Esophagus (tissue), 2 donors: ENCODE data around the gene ADI1. TPM values are rescaled to one million over a fixed set of nuclear protein-coding genes. Genes with fewer than 3 reads are reported as not detected.

ENCODE experiments used
- H3K27ac ChIP-seq, 2 donors: one replicate each; pipeline ENCODE4 v1.5.1; 2013; ENCODE audit warnings: low read depth in 2 of 2, mild to moderate bottlenecking in 2 of 2, inconsistent platforms in 1 of 2, low read length in 1 of 2, moderate library complexity in 1 of 2
- H3K27me3 ChIP-seq, 2 donors: one replicate each; pipeline ENCODE4 v1.6.1; 2013; ENCODE audit warnings: low read length in 2 of 2, control low read depth in 1 of 2, mild to moderate bottlenecking in 1 of 2; ENCODE audit not compliant: insufficient read depth in 2 of 2, control insufficient read depth in 1 of 2
- H3K36me3 ChIP-seq, 2 donors: one replicate each; pipeline ENCODE4 v1.6.1; 2013; ENCODE audit warnings: low read length in 1 of 2; ENCODE audit not compliant: control insufficient read depth in 2 of 2, insufficient read depth in 2 of 2
- H3K4me1 ChIP-seq, 2 donors: one replicate each; pipeline ENCODE4 v1.6.1; 2013; ENCODE audit warnings: low read length in 1 of 2; ENCODE audit not compliant: control insufficient read depth in 2 of 2, insufficient read depth in 2 of 2
- H3K4me3 ChIP-seq, 2 donors: one replicate each; pipeline ENCODE4 v1.5.1; 2013; ENCODE audit warnings: low read length in 2 of 2, mild to moderate bottlenecking in 2 of 2, low read depth in 1 of 2, moderate library complexity in 1 of 2
- H3K9me3 ChIP-seq, 2 donors: one replicate each; pipeline ENCODE4 v1.6.1; 2013; ENCODE audit warnings: mild to moderate bottlenecking in 2 of 2, low read depth in 1 of 2, low read length in 1 of 2, moderate library complexity in 1 of 2; ENCODE audit not compliant: control insufficient read depth in 2 of 2, insufficient read depth in 1 of 2
- WGBS, 2 donors: extraction: QIAGEN DNeasy Blood & Tissue Kit; methylation state at CpG; one replicate each; pipeline ENCODE4 v1.1.7; 2013; 5-methylcytosine and 5-hydroxymethylcytosine counted together
- polyA plus RNA-seq, 2 donors: library from polyadenylated mRNA; stranded (reverse); fragments of 200-250 nt; gene quantifications; one replicate each; pipeline ENCODE4 v1.2.3, GENCODE V29; 2013
- donor health status: healthy with polysubstance abuse.
- donor health status: Bipolar disorder and iron deficiency.

The ADI1 gene
- polyA plus RNA-seq, 2 donors = 25.7 to 41.8 TPM

- H3K36me3 ChIP-seq = peaks cover 0 to 7% of the 10 kb centered on the region in 2 donors
- 77 to 80% methylated on average over 27 of the region's 27 CpGs for WGBS, 2 donors
Observed at GRCh38 chr2:3490191-3491170, 28.9 kb downstream of the ADI1 start.

GRCh38 chr2:3489764-3490115 lies 29.6 kb downstream of the ADI1 start:
- Histone ChIP-seq H3K27ac (no peak overlapping the region), H3K36me3 (peaks cover 0 to 2% of the 10 kb centered on the region in 2 donors), H3K4me3 (no peak overlapping the region), H3K27me3 (no peaks in the 10 kb centered on the region), H3K4me1 (no peaks in the 10 kb centered on the region), H3K9me3 (no peaks in the 10 kb centered on the region)
- WGBS, 2 donors = 93 to 95% methylated on average over 16 of the region's 16 CpGs

More at GRCh38 chr2:3490191-3491170, 28.9 kb downstream of the ADI1 start:
- Histone ChIP-seq H3K27me3 (no peaks in the 10 kb centered on the region), H3K9me3 (no peaks in the 10 kb centered on the region), H3K27ac (no peak overlapping the region), H3K4me1 (no peaks in the 10 kb centered on the region), H3K4me3 (no peak overlapping the region)

DNA sequence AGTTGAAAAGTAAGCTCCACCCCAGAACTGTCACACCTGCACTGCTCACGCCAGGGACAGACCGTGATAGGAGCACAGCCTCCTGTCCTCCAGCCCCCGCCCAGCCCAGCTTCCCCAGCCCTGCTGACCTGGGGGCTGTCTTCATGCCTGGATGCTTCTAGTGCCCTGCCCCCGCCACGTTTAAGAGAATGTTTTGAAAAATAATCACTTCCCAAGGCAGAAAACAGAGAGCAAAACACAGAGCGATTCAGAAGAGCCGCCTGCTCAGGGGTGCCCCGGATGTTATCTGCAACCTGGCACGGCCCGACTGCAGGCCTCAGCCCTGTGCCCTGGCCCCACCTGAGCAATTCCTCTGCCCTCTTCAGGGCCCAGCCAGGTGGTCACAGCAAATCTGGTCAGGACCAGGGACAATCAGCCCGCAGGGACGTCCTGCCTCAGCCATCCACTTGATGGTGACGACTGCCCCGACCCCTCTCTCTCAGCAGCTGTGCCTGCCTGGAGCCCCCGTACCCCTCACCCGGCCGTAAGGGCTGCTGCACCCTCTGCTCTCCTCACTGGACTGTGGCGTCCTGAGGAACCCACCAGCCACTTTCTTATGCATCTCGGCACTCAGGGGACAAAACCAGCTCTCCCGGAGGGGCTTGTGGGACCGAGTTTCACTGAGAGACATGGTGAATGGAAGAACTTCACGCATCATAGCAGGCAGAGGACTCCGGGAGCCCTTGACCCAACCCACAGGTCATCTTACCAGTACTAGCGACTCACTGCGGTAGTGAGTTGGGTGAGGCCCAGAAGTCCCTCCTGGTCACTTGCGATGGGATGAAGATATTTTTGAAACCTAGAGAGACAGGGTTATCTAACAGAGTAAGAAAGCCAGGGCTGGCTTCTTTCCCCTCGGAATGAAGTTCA lies 30.2 kb downstream of the ADI1 start:
- Histone ChIP-seq H3K4me1 (no peaks in the 10 kb centered on the region), H3K27me3 (no peaks in the 10 kb centered on the region), H3K36me3 (peaks cover 0 to 2% of the 10 kb centered on the region in 2 donors), H3K27ac (no peak overlapping the region), H3K4me3 (no peak overlapping the region), H3K9me3 (no peaks in the 10 kb centered on the region)
- WGBS, 2 donors = 65 to 68% methylated on average over 27 of the region's 27 CpGs

DNA sequence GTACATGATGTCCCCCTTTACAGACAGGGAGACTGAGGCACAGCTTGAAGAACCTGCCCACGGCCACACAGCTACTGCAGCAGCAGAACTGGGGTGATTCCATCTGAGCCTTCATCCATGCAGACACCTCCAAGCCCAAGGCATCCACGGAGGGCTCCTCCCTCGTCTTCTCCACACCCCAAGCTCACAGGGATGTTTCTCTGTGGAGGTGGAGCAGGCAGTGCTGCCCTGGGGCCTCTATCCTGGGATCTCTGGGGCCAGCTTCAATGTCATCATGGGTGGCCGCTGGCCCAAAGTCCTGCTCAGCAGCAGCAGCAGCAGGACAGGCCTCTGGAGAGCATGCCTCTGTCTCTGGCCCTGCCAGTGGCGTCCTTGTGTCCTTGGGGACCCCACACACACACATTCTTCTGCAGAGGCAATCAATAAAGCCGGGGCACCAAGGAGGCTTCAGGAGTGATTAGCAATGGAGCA lies 31.2 kb downstream of the ADI1 start:
- WGBS, 2 donors = 68 to 77% methylated on average over 6 of the region's 6 CpGs
- no peaks in the 10 kb centered on the region for H3K9me3 ChIP-seq
- H3K4me3 ChIP-seq = no peak overlapping the region
- peaks cover 0 to 6% of the 10 kb centered on the region in 2 donors for H3K36me3 ChIP-seq
- H3K27me3 ChIP-seq = no peaks in the 10 kb centered on the region
- H3K4me1 ChIP-seq = peaks cover 0 to 6% of the 10 kb centered on the region in 2 donors
- no peak overlapping the region for H3K27ac ChIP-seq

DNA sequence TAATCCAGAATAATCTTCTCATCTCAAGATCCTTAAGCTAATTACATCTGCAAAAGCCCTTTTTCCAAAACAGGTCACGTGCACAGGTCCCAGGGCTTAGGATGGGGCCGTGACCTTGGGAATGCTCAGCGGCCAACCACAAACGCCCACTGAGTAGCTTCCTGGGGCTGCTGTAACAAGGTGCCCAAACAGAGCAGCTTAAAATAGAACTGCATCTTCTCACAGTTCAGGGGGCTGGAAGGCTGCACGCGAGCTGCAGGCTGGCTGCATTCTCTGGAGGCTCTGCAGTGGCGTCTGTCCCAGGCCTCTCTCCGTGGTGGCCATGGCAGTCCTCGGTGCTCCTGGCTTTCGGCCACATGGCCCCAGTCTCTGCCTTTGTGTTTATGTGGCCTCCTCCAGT lies 31.9 kb downstream of the ADI1 start:
- Histone ChIP-seq H3K27ac (no peak overlapping the region), H3K36me3 (peaks cover 0 to 11% of the 10 kb centered on the region in 2 donors), H3K27me3 (no peaks in the 10 kb centered on the region), H3K9me3 (no peaks in the 10 kb centered on the region), H3K4me3 (no peak overlapping the region), H3K4me1 (peaks cover 0 to 6% of the 10 kb centered on the region in 2 donors)
- 66 to 76% methylated on average over 10 of the region's 10 CpGs for WGBS, 2 donors

DNA sequence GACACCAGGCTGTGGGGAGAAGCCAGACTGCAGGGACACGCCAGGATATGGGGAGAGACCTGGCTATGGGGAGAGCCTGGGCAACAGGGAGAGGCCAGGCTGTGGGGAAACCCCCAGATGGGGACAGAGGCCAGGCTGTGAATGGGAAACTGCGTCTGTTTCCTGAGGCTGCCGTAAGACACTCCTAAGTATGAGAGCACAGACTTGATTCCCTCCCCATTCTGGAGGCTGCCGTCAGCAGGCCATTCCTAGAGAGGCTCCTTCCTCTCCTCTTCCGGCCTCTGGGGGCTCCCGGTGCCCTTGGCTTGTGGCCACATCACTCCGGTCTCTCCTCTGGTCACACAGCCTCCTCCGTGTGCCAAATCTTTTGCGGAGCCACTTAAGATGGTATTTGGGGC lies 32.3 kb downstream of the ADI1 start:
- H3K4me3 ChIP-seq = no peak overlapping the region
- no peaks in the 10 kb centered on the region for H3K27me3 ChIP-seq
- no peaks in the 10 kb centered on the region for H3K9me3 ChIP-seq
- H3K4me1 ChIP-seq = peaks cover 0 to 6% of the 10 kb centered on the region in 2 donors
- H3K27ac ChIP-seq = no peak overlapping the region
- peaks cover 0 to 15% of the 10 kb centered on the region in 2 donors for H3K36me3 ChIP-seq
- 81 to 84% methylated on average over 9 of the region's 9 CpGs for WGBS, 2 donors

DNA sequence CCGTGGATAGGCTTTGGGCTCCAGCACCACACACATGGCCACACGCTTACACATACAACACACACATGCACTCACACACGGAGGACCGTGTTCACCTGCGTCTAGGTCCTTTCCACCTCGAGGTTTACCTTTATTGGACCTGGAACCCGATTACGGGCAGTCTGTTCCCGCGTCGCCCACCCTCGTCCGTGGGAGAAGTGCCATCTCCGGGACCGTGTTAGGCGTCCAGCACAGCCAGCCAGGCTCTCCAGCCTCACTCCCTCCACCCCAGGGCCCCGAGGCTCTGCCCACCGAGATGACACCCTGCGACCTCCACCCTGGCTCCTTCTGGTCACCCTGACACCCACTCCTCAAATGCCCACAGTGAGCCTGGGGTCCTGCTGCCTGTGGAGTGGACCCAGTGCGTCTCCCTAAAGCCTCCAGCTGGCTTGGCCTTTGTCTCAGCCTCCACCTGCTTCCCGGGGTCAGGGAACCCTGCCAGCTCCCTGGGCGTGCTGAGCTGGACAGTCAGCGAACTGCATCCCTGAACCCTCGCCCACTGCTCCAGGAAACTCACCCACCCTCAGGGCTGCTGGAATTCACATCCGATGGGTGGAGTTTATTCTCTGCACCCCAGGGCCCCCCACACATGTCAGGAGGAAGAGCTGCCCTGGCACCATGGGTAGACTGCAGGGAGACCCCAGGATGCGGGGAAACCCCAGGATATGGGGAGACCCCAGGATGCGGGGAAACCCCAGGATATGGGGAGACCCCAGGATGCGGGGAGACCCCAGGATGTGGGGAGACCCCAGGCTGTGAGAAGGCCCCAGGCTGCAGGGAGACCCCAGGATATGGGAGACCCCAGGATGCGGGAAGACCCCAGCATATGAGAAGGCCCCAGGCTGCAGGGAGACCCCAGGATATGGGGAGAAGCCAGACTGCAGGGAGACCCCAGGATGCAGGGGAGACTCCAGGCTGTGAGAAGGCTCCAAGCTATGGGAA lies 33.0 kb downstream of the ADI1 start:
- peaks cover 0 to 20% of the 10 kb centered on the region in 2 donors for H3K36me3 ChIP-seq
- no peaks in the 10 kb centered on the region for H3K27me3 ChIP-seq
- H3K9me3 ChIP-seq = no peaks in the 10 kb centered on the region
- no peak overlapping the region for H3K27ac ChIP-seq
- peaks cover 0 to 6% of the 10 kb centered on the region in 2 donors for H3K4me1 ChIP-seq
- 89 to 91% methylated on average over 29 of the region's 29 CpGs for WGBS, 2 donors
- H3K4me3 ChIP-seq = no peak overlapping the region

GRCh38 chr2:3485166-3485565 lies 34.2 kb downstream of the ADI1 start:
- peaks cover 0 to 20% of the 10 kb centered on the region in 2 donors for H3K36me3 ChIP-seq
- no peak overlapping the region for H3K27ac ChIP-seq
- H3K9me3 ChIP-seq = no peaks in the 10 kb centered on the region
- peaks cover 0 to 6% of the 10 kb centered on the region in 2 donors for H3K4me1 ChIP-seq
- no peaks in the 10 kb centered on the region for H3K27me3 ChIP-seq
- H3K4me3 ChIP-seq = no peak overlapping the region
- 89 to 90% methylated on average over 11 of the region's 11 CpGs for WGBS, 2 donors
